CD4-positive, alpha-beta memory T cell (primary cell): ENCODE results near the gene MAPK6. TPM values are rescaled to one million over a fixed set of nuclear protein-coding genes. Genes with fewer than 3 reads are reported as not detected.
"Not testable (repeated sequence)": the region's sequence is repeated elsewhere in the genome, so short reads cannot be mapped to it uniquely, and the experiment has no call there.

Experiments
- CTCF ChIA-PET: fragments of 350-600 bp; sonication (Branson Sonifier 250); formaldehyde crosslinking; loops from one replicate; lab custom pipeline; 2021; ENCODE audit warnings: inconsistent platforms; ENCODE audit not compliant: partially characterized antibody; lab: Charles Lee
- POLR2A ChIA-PET: fragments of 350-600 bp; sonication (Branson Sonifier 250); formaldehyde crosslinking; loops from one replicate; lab custom pipeline; 2021; ENCODE audit not compliant: partially characterized antibody; lab: Charles Lee
- DNase-seq, 5 donors: peaks; one replicate each; pipeline versions ENCODE4 v3.0.0 to v3.0.0-alpha.2; 2020 to 2022; ENCODE audit warnings: mixed read lengths in 1 of 5
- H3K27ac ChIP-seq: one replicate; pipeline ENCODE4 v1.7.0; 2013; ENCODE audit warnings: low read depth, low read length
- H3K27me3 ChIP-seq: 2 replicates; pipeline ENCODE4 v1.7.0; 2013; ENCODE audit warnings: mild to moderate bottlenecking, low read length, moderate library complexity; ENCODE audit not compliant: insufficient read depth
- H3K36me3 ChIP-seq: 2 replicates; pipeline ENCODE4 v1.7.0; 2013; ENCODE audit warnings: mild to moderate bottlenecking, low read length, moderate library complexity; ENCODE audit not compliant: insufficient read depth
- H3K4me1 ChIP-seq: 2 replicates; pipeline ENCODE4 v1.7.0; 2013; ENCODE audit warnings: mild to moderate bottlenecking, low read length, moderate library complexity; ENCODE audit not compliant: insufficient read depth
- H3K4me3 ChIP-seq, 2 donors: one replicate each; pipeline ENCODE4 v1.7.0; 2013; ENCODE audit warnings: low read length in 2 of 2, mild to moderate bottlenecking in 1 of 2
- H3K9me3 ChIP-seq, 2 donors: one replicate each; pipeline ENCODE4 v1.7.0; 2013; ENCODE audit warnings: low read length in 2 of 2, control low read depth in 1 of 2; ENCODE audit not compliant: control insufficient read depth in 1 of 2
- H3K27ac Mint-ChIP-seq, 7 donors: one replicate each; pipeline ENCODE4 v1.8.0; 2020 to 2021; ENCODE audit warnings: mixed read lengths in 7 of 7, mild to moderate bottlenecking in 6 of 7, inconsistent platforms in 3 of 7, moderate library complexity in 3 of 7
- H3K27me3 Mint-ChIP-seq, 2 donors: one replicate each; pipeline ENCODE4 v1.8.0; 2020 to 2021; ENCODE audit warnings: mixed read lengths in 2 of 2
- H3K36me3 Mint-ChIP-seq, 2 donors: one replicate each; pipeline ENCODE4 v1.8.0; 2020 to 2021; ENCODE audit warnings: mixed read lengths in 2 of 2, inconsistent platforms in 1 of 2, mild to moderate bottlenecking in 1 of 2
- H3K4me1 Mint-ChIP-seq, 4 donors: one replicate each; pipeline ENCODE4 v1.8.0; 2020 to 2021; ENCODE audit warnings: mixed read lengths in 4 of 4, mild to moderate bottlenecking in 1 of 4
- H3K4me3 Mint-ChIP-seq, 8 donors: one replicate each; pipeline ENCODE4 v1.8.0; 2020 to 2021; ENCODE audit warnings: mixed read lengths in 8 of 8, mild to moderate bottlenecking in 7 of 8, moderate library complexity in 6 of 8, inconsistent platforms in 3 of 8
- H3K9me3 Mint-ChIP-seq, 8 donors: one replicate each; pipeline ENCODE4 v1.8.0; 2020 to 2021; ENCODE audit warnings: mixed read lengths in 8 of 8, mild to moderate bottlenecking in 5 of 8, inconsistent platforms in 3 of 8, moderate library complexity in 1 of 8
- intact Hi-C: fragments of 100-400 bp; cut with micrococcal nuclease; formaldehyde crosslinking; loops from one replicate; pipeline ENCODE4 v1.15.1; 2023
- polyA plus RNA-seq, 2 donors: library from polyadenylated mRNA; unstranded; fragments of 300-500 nt; fragmentation: Illumina TruSeq; gene quantifications; one replicate each; pipeline ENCODE4 v1.2.3, GENCODE V29; 2021
- total RNA-seq, 2 experiments: library from RNA; stranded (reverse); gene quantifications; one replicate each; pipeline ENCODE4 v1.2.3, GENCODE V29; 2021

Gene MAPK6
- total and polyA plus RNA-seq, 4 experiments from 2014 or later = 7.1 to 24.0 (median 13.1) TPM

GRCh38 chr15:52054381-52054780, 35.4 kb downstream of the MAPK6 start:
- Mint-ChIP-seq H3K27me3 (no peaks in the 10 kb centered on the region), H3K36me3 (peaks cover 21 to 42% of the 10 kb centered on the region in 2 donors), H3K4me3 (no peak overlapping the region), H3K4me1 (no peaks in the 10 kb centered on the region), H3K27ac (no peak overlapping the region), H3K9me3 (peaks cover 0 to 2% (median 0%) of the 10 kb centered on the region in 8 donors)
- DNase-seq = no peak
- Histone ChIP-seq H3K4me3 (no peak overlapping the region), H3K36me3 (peaks cover 17% of the 10 kb centered on the region), H3K4me1 (no peaks in the 10 kb centered on the region), H3K9me3 (no peaks in the 10 kb centered on the region), H3K27me3 (no peaks in the 10 kb centered on the region), H3K27ac (no peak overlapping the region)
- ChIA-PET CTCF (interaction anchor here (0.9 to 1.4 kb wide), 2 partner anchors 9 to 23 kb away, joined by 3 to 4 read pairs; no protein-coding TSS in a partner anchor), POLR2A (interaction anchor here (0.6 kb wide), 1 partner anchor 98 kb away, joined by 3 read pairs; no protein-coding TSS in a partner anchor)
- intact Hi-C loops = no loop called here

- H3K4me3 ChIP-seq, H3K9me3 ChIP-seq, H3K27me3 ChIP-seq, POLR2A ChIA-PET, H3K27ac Mint-ChIP-seq, H3K27ac ChIP-seq, DNase-seq, H3K9me3 Mint-ChIP-seq, intact Hi-C loops, H3K4me1 Mint-ChIP-seq, H3K4me1 ChIP-seq, H3K27me3 Mint-ChIP-seq, H3K4me3 Mint-ChIP-seq: not testable (repeated sequence)
- CTCF ChIA-PET = interaction anchor here (0.6 to 1.4 kb wide), 2 partner anchors 9 to 23 kb away, joined by 4 read pairs; no protein-coding TSS in a partner anchor
- peaks cover 20% of the 10 kb centered on the region for H3K36me3 ChIP-seq
- peaks cover 21 to 47% of the 10 kb centered on the region in 2 donors for H3K36me3 Mint-ChIP-seq
Observed at GRCh38 chr15:52054858-52055257, 35.8 kb downstream of the MAPK6 start.

DNA sequence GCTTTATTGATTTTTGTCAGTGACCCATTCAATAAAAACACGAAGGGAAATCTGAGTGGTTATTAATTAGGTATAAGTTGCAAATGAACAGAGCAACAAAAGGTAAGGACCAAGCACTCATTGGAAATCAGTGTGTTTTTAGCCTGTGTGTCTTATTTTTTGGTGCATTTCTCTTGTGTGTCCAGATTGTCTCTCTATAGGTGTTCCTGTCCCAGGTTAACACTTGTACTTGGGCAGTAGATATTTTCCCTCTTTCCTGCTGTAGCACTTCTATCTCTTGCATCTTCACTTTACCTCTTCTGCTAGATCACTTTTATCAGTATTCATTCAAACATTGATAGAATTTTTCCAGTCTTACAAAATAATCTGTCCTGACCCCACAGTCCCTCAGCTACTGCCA, 37.0 kb downstream of the MAPK6 start:
- Mint-ChIP-seq H3K4me3 (no peak overlapping the region), H3K36me3 (peaks cover 16 to 50% of the 10 kb centered on the region in 2 donors), H3K27me3 (no peaks in the 10 kb centered on the region), H3K9me3 (no peaks in the 10 kb centered on the region), H3K27ac (no peak overlapping the region), H3K4me1 (no peaks in the 10 kb centered on the region)
- Histone ChIP-seq H3K9me3 (no peaks in the 10 kb centered on the region), H3K4me1 (no peaks in the 10 kb centered on the region), H3K4me3 (no peak overlapping the region), H3K27ac (no peak overlapping the region), H3K27me3 (no peaks in the 10 kb centered on the region), H3K36me3 (peaks cover 29% of the 10 kb centered on the region)
- intact Hi-C loops = no loop called here
- CTCF ChIA-PET = no interaction called here
- POLR2A ChIA-PET = no interaction called here
- DNase-seq = no peak

DNA sequence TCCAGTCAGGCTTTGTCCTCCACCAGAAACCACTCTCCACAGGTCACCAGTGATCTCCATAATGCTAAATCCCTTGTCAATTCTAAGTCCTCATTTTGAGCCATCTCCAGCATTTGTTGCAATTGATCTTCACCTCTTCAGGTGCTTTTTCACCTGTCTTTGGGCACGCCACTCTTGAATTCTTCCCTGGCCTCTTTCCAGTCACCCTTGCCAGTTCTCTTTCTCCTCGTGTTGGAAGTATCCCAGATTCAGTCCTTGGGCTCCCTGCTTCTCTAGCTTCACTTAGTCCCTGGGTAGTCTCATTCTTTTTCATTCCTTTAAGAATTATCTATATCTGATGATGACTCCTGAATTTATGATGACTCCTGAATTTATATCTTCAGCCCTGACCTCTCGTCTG, 37.5 kb downstream of the MAPK6 start:
- no peak overlapping the region for H3K27ac Mint-ChIP-seq
- no peaks in the 10 kb centered on the region for H3K9me3 Mint-ChIP-seq
- peaks cover 16 to 53% of the 10 kb centered on the region in 2 donors for H3K36me3 Mint-ChIP-seq
- ChIA-PET POLR2A (no interaction called here), CTCF (no interaction called here)
- no peaks in the 10 kb centered on the region for H3K9me3 ChIP-seq
- H3K4me3 ChIP-seq = no peak overlapping the region
- H3K27me3 Mint-ChIP-seq = no peaks in the 10 kb centered on the region
- H3K4me1 ChIP-seq = no peaks in the 10 kb centered on the region
- H3K4me3 Mint-ChIP-seq = no peak overlapping the region
- DNase-seq = no peak
- peaks cover 29% of the 10 kb centered on the region for H3K36me3 ChIP-seq
- intact Hi-C loops = no loop called here
- no peaks in the 10 kb centered on the region for H3K4me1 Mint-ChIP-seq
- no peaks in the 10 kb centered on the region for H3K27me3 ChIP-seq
- H3K27ac ChIP-seq = no peak overlapping the region

DNA sequence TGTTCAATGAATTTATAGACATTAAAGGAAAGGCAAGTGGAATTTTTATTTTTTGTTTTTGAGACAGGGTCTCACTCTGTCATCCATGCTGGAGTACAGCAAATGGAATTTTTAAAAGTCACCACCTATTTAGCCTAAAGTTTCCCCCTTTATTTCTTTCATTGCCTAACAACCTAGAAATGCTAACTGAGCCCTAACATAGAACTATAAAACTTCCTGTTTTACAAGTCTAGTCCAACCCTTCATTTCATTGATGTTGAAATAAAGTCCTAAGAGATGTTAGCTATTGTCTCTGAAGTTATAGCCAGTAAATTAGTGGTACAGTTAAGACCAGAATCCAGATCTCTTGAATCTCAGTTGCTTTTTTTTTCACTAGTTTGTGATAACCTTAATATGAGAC, 39.0 kb downstream of the MAPK6 start:
- Mint-ChIP-seq H3K27ac (peak overlapping the region in 2 of 7 donors; percentile 16 to 37), H3K36me3 (peaks cover 15 to 52% of the 10 kb centered on the region in 2 donors), H3K9me3 (no peaks in the 10 kb centered on the region), H3K4me1 (no peaks in the 10 kb centered on the region), H3K27me3 (no peaks in the 10 kb centered on the region), H3K4me3 (no peak overlapping the region)
- POLR2A ChIA-PET = interaction anchor here (1.0 kb wide), 1 partner anchor 38 kb away, joined by 4 read pairs; no protein-coding TSS in a partner anchor
- Histone ChIP-seq H3K27me3 (no peaks in the 10 kb centered on the region), H3K36me3 (peaks cover 29% of the 10 kb centered on the region), H3K4me3 (no peak overlapping the region), H3K4me1 (no peaks in the 10 kb centered on the region), H3K9me3 (no peaks in the 10 kb centered on the region), H3K27ac (no peak overlapping the region)
- intact Hi-C loops = no loop called here
- DNase-seq = no peak
- CTCF ChIA-PET = interaction anchor here (0.7 to 1.7 kb wide), 5 partner anchors 12 to 138 kb away, joined by 3 to 6 read pairs (median 3); no protein-coding TSS in a partner anchor

- Mint-ChIP-seq H3K36me3 (peaks cover 25 to 63% of the 10 kb centered on the region in 2 donors), H3K4me3 (no peak overlapping the region), H3K27ac (peak overlapping the region in 5 of 7 donors; percentile 15 to 77 (median 54)), H3K27me3 (no peaks in the 10 kb centered on the region), H3K9me3 (no peaks in the 10 kb centered on the region), H3K4me1 (peaks cover 0 to 2% (median 0%) of the 10 kb centered on the region in 4 donors)
- H3K36me3 ChIP-seq = peaks cover 38% of the 10 kb centered on the region
- H3K4me3 ChIP-seq = no peak overlapping the region
- H3K4me1 ChIP-seq = no peaks in the 10 kb centered on the region
- DNase-seq = no peak
- POLR2A ChIA-PET = no interaction called here
- H3K27ac ChIP-seq = no peak overlapping the region
- CTCF ChIA-PET = no interaction called here
- no peaks in the 10 kb centered on the region for H3K9me3 ChIP-seq
- H3K27me3 ChIP-seq = no peaks in the 10 kb centered on the region
- intact Hi-C loops = no loop called here
Observed at GRCh38 chr15:52060501-52060900, 41.5 kb downstream of the MAPK6 start.

DNA sequence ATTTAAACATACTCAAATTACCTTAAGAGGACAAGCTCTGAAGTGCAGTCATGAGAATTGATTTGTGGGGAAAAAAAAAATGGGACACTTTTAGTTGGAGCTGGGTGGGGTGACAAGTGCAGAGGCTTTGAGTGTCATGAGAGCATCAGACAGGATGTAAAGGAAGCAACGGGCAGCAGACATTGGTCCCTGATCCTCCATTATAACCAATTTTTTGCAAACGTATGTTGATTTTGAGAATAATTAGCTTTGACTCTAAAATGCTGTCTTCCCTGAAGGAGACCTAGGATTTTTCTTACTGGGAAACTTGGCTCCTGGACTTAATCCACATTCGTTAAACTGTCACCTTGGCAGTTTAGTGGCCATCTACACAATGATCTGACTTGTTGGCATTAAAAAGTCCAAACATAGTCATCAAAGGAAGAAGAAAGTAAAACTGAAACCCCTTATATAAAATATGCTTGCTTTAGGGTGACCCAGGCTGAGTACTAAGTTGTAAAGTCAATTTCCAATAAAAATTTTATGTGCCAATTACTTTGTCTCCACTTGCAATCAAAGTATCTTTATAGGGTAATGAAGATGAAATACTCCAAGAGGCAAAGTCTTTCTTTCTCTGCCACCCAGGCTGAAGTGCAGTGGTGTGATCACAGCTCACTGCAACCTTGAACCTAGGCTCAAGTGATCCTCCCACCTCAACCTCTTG, 48.0 kb downstream of the MAPK6 start:
- Mint-ChIP-seq H3K27me3 (no peaks in the 10 kb centered on the region), H3K36me3 (peaks cover 19 to 32% of the 10 kb centered on the region in 2 donors), H3K4me1 (peaks cover 9 to 14% (median 11%) of the 10 kb centered on the region in 4 donors), H3K27ac (peak overlapping the region in 6 of 7 donors; percentile 19 to 86 (median 74)), H3K9me3 (no peaks in the 10 kb centered on the region), H3K4me3 (peak overlapping the region in 1 of 8 donors; percentile 4)
- no peaks in the 10 kb centered on the region for H3K9me3 ChIP-seq
- peaks cover 9% of the 10 kb centered on the region for H3K36me3 ChIP-seq
- DNase-seq = no peak
- no peak overlapping the region for H3K4me3 ChIP-seq
- ChIA-PET POLR2A (interaction anchor here (1.0 kb wide), 1 partner anchor 46 kb away, joined by 3 read pairs; no protein-coding TSS in a partner anchor), CTCF (interaction anchor here (1.0 to 6.0 kb wide), 3 partner anchors 13 to 55 kb away, joined by 3 to 66 read pairs (median 4); no protein-coding TSS in a partner anchor)
- no peaks in the 10 kb centered on the region for H3K27me3 ChIP-seq
- no peak overlapping the region for H3K27ac ChIP-seq
- intact Hi-C loops = no loop called here
- peaks cover 7% of the 10 kb centered on the region for H3K4me1 ChIP-seq
